ENCODE results near the gene C17orf114.
A peak's percentile ranks its signal among the peaks of the same experiment; 100 is the strongest.

Gene C17orf114

DNA sequence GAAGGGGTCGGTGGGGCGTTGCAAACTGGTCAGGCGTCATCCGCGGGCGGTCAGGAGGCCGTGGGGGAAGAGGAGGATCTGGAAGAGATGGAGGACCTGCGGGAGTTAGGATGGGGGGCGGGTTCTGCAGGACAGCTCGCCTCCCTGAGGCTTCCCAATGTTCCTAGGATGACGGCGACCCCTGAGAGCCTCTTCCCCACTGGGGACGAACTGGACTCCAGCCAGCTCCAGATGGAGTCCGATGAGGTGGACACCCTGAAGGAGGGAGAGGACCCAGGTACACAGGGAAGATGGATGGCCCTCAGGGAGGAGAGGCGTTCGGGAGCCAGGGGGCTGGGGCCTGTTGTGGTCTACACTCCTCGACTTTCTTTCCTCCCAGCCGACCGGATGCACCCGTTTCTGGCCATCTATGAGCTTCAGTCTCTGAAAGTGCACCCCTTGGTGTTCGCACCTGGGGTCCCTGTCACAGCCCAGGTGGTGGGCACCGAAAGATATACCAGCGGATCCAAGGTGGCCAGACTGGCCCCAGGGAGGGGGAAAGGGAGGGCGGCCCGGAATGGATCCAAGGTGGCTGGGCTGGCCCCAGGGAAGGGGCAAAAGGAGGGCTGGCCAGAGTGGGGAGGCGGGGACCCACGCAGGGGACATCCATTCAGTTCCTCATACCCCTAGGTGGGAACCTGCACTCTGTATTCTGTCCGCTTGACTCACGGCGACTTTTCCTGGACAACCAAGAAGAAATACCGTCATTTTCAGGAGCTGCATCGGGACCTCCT is 5.7 kb upstream of the C17orf114 start:
- Histone ChIP-seq H3K9me3 (ENCODE audit: control insufficient read depth, low read length) (no peaks in the 10 kb centered on the region), H3K27ac (ENCODE audit: insufficient read depth, low read depth, low read length, poor library complexity, severe bottlenecking) (no peak overlapping the region), H3K27me3 (ENCODE audit: control insufficient read depth, insufficient read depth, low read length, poor library complexity, severe bottlenecking) (no peaks in the 10 kb centered on the region), H3K36me3 (ENCODE audit: control insufficient read depth, insufficient read depth, low read length) (no peaks in the 10 kb centered on the region), H3K4me3 (ENCODE audit: insufficient read depth, low read depth, low read length) (peak overlapping the region; percentile 71), H3K4me1 (ENCODE audit: control insufficient read depth, insufficient read depth, low read length) (peaks cover 5% of the 10 kb centered on the region)
- 44 to 46% methylated on average over 32 of the region's 32 CpGs for WGBS, 2 experiments

DNA sequence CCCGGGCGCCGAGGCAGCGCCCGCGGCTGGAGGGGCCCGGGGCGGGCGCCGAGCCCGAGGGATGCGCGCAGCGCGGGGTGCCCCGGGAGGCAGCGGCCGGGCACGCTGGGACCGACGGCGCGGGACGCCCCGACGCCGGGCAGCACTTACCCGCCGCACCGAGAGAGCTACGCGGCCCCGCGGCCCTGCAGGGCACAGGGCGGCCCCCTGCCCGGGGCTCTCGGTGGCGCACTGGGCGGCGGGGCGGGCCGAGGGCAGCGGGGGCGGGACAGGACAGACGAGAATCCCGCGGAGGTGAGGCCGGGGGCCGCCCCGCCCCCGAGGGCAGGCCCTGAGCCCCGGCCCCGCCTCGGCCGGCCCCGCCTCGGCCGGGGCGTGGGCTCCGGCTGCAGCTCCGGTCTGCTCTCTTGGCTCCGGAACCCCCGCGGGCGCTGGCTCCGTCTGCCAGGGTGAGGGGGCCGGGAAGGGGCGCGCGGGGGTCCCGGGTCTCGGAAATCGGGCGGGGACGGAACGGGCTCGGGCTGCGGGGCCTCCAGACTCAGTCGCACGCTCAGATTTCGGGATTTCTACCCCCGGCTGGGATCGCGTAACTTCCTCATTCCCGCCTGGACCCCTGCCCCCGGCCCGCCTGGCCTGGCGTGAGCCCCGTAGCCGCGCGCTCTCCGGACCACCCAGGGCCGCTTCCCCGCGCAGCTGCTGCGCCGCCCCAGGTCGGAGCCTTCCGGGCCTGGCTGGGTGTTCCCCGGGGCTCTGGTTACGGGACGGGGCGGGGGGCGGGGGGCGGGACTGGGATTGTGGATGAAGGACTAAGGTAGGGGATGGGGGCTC is 4.9 kb upstream of the C17orf114 start, which contains the start of gene PLD2:
TSS of gene PLD2 (plus strand) at position 376 of the 828 bp plus-strand sequence. CDS start 621 bp downstream, outside the sequence.
- Histone ChIP-seq H3K27ac (ENCODE audit: insufficient read depth, low read depth, low read length, poor library complexity, severe bottlenecking) (no peak within 1 kb of the TSS), H3K27me3 (ENCODE audit: control insufficient read depth, insufficient read depth, low read length, poor library complexity, severe bottlenecking) (no peaks in the 10 kb centered on the region), H3K4me3 (ENCODE audit: insufficient read depth, low read depth, low read length) (peak within 1 kb of the TSS; percentile 71), H3K4me1 (ENCODE audit: control insufficient read depth, insufficient read depth, low read length) (peaks cover 5% of the 10 kb centered on the region), H3K36me3 (ENCODE audit: control insufficient read depth, insufficient read depth, low read length) (no peaks in the 10 kb centered on the region), H3K9me3 (ENCODE audit: control insufficient read depth, low read length) (no peaks in the 10 kb centered on the region)
- WGBS, 2 experiments = 0% methylated on average over 106 of the region's 106 CpGs

DNA sequence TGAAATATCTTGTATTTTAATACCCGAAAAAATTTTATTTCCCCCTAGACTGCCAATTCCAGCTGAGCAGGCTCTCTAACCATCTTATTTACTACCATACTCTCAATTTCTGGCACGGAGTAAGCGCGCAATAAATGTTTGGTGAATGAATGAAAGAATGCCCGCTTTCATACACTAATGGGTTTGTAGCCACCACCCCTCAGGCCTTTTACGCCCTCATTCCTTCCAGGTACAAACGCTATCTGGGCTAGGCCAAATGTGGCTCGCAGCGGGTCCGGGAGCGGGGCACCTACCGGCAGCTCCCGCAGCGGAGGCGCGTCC is 4.3 kb upstream of the C17orf114 start:
- H3K4me1 ChIP-seq (ENCODE audit: control insufficient read depth, insufficient read depth, low read length) = peaks cover 5% of the 10 kb centered on the region
- no peaks in the 10 kb centered on the region for H3K9me3 ChIP-seq (ENCODE audit: control insufficient read depth, low read length)
- no peaks in the 10 kb centered on the region for H3K36me3 ChIP-seq (ENCODE audit: control insufficient read depth, insufficient read depth, low read length)
- no peak overlapping the region for H3K27ac ChIP-seq (ENCODE audit: insufficient read depth, low read depth, low read length, poor library complexity, severe bottlenecking)
- 3 to 5% methylated on average over 15 to 16 of the region's 16 CpGs for WGBS, 2 experiments
- peak overlapping the region; percentile 71 for H3K4me3 ChIP-seq (ENCODE audit: insufficient read depth, low read depth, low read length)
- H3K27me3 ChIP-seq (ENCODE audit: control insufficient read depth, insufficient read depth, low read length, poor library complexity, severe bottlenecking) = no peaks in the 10 kb centered on the region

DNA sequence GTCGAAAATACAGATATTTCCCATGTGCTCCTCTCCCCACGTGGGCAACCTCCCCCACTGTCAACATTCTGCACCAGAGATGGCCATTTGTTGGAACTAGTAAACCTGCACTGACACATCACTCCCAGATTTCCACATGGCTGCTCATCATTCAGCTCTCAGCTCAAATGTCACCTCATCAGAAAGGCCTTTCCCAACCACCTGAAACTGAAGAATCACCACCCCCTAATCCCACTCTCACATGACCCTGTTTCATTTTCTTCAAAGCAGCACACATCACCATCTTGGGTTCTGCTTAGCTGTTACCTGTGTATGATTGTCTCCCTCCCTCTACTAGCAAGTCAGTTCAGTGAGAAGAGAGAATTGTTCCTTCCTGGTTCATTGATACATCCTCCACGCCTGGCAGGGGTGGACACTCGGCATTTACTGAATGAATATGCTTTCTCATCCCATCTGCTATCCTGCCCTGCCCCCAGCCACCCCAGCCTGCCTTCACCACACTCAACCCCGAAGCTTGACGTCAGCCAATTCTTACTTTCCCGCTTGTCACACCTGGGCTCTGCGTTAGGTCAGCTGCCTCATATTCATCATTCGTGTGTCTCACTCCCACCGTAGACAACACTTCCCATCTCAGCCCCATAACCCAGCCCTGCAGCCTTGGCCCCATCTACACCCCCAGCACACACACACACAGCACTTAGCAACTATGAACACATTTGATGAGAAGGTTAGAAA is 1.5 kb downstream of the C17orf114 start:
- Histone ChIP-seq H3K4me3 (ENCODE audit: insufficient read depth, low read depth, low read length) (no peak overlapping the region), H3K9me3 (ENCODE audit: control insufficient read depth, low read length) (no peaks in the 10 kb centered on the region), H3K27me3 (ENCODE audit: control insufficient read depth, insufficient read depth, low read length, poor library complexity, severe bottlenecking) (no peaks in the 10 kb centered on the region), H3K36me3 (ENCODE audit: control insufficient read depth, insufficient read depth, low read length) (peaks cover 16% of the 10 kb centered on the region), H3K27ac (ENCODE audit: insufficient read depth, low read depth, low read length, poor library complexity, severe bottlenecking) (no peak overlapping the region), H3K4me1 (ENCODE audit: control insufficient read depth, insufficient read depth, low read length) (no peaks in the 10 kb centered on the region)
- WGBS, 2 experiments = 71 to 72% methylated on average over 10 of the region's 10 CpGs

DNA sequence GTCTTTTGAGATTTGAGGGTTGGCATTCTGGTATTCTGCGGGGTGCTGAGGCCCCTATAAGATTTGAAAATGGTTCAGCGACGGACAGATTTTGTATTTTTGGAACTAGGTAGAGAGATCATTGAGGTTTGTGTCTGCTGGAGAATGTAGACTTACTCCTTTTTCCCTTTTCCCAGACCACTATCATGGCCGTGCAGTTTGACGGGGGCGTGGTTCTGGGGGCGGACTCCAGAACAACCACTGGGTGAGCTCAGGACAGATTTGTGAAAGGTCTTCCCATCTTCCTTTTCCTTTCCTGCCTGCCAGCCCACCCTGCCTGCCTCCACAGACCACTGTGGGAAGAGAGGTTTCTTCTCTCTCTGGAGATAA is 5.6 kb downstream of the C17orf114 start:
- Histone ChIP-seq H3K27me3 (ENCODE audit: control insufficient read depth, insufficient read depth, low read length, poor library complexity, severe bottlenecking) (peaks cover 18% of the 10 kb centered on the region), H3K27ac (ENCODE audit: insufficient read depth, low read depth, low read length, poor library complexity, severe bottlenecking) (no peak overlapping the region), H3K9me3 (ENCODE audit: control insufficient read depth, low read length) (peaks cover 3% of the 10 kb centered on the region), H3K36me3 (ENCODE audit: control insufficient read depth, insufficient read depth, low read length) (peaks cover 16% of the 10 kb centered on the region), H3K4me3 (ENCODE audit: insufficient read depth, low read depth, low read length) (peak overlapping the region; percentile 72), H3K4me1 (ENCODE audit: control insufficient read depth, insufficient read depth, low read length) (no peaks in the 10 kb centered on the region)
- 1% methylated on average over 7 of the region's 7 CpGs for WGBS, 2 experiments

DNA sequence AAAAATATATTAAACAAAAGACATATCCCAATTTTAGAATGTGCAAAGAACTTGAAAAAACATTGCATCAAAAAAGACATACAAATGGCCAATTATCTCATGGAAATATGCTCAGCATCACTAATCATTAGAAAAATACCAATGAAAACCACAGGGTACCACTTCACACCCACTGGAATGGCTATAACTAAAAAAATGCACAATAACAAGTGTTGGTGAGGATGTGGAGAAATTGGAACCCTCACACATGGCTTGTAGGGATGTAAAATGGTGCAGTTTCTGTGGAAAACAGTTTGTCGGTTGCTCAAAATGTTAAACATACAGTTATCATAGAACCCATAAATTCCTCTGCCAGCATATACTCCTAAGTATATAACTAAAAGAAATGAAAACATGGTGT is 7.0 kb downstream of the C17orf114 start:
- H3K4me1 ChIP-seq (ENCODE audit: control insufficient read depth, insufficient read depth, low read length) = no peaks in the 10 kb centered on the region
- peaks cover 16% of the 10 kb centered on the region for H3K36me3 ChIP-seq (ENCODE audit: control insufficient read depth, insufficient read depth, low read length)
- no peak overlapping the region for H3K27ac ChIP-seq (ENCODE audit: insufficient read depth, low read depth, low read length, poor library complexity, severe bottlenecking)
- peaks cover 3% of the 10 kb centered on the region for H3K9me3 ChIP-seq (ENCODE audit: control insufficient read depth, low read length)
- peaks cover 32% of the 10 kb centered on the region for H3K27me3 ChIP-seq (ENCODE audit: control insufficient read depth, insufficient read depth, low read length, poor library complexity, severe bottlenecking)
- 100% methylated on average over 1 of the region's 1 CpG for WGBS, 2 experiments
- no peak overlapping the region for H3K4me3 ChIP-seq (ENCODE audit: insufficient read depth, low read depth, low read length)

DNA sequence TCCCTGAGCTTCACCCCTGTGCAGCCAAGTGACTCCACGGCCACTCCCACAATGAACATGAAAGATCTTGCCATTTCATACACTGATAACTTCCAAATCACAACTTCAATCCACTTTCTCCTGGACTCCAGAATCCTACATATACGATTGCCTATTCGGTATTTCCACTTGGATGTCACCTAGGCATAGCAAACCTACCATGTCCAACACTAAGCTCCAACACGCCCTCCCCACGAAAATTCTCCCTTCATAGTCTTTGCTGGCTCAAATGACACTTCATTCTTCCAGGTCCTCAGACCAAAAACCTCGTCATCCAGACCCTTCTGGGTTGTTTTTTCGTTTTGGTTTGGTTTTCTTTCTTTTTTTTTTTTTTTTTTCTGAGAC is 11.4 kb downstream of the C17orf114 start:
- 77 to 78% methylated on average over 5 to 7 of the region's 7 CpGs for WGBS, 2 experiments
- peaks cover 76% of the 10 kb centered on the region for H3K27me3 ChIP-seq (ENCODE audit: control insufficient read depth, insufficient read depth, low read length, poor library complexity, severe bottlenecking)
- peak overlapping the region; percentile 59 for H3K4me3 ChIP-seq (ENCODE audit: insufficient read depth, low read depth, low read length)
- peaks cover 19% of the 10 kb centered on the region for H3K4me1 ChIP-seq (ENCODE audit: control insufficient read depth, insufficient read depth, low read length)
- no peak overlapping the region for H3K27ac ChIP-seq (ENCODE audit: insufficient read depth, low read depth, low read length, poor library complexity, severe bottlenecking)
- H3K9me3 ChIP-seq (ENCODE audit: control insufficient read depth, low read length) = peaks cover 3% of the 10 kb centered on the region
- H3K36me3 ChIP-seq (ENCODE audit: control insufficient read depth, insufficient read depth, low read length) = no peaks in the 10 kb centered on the region

DNA sequence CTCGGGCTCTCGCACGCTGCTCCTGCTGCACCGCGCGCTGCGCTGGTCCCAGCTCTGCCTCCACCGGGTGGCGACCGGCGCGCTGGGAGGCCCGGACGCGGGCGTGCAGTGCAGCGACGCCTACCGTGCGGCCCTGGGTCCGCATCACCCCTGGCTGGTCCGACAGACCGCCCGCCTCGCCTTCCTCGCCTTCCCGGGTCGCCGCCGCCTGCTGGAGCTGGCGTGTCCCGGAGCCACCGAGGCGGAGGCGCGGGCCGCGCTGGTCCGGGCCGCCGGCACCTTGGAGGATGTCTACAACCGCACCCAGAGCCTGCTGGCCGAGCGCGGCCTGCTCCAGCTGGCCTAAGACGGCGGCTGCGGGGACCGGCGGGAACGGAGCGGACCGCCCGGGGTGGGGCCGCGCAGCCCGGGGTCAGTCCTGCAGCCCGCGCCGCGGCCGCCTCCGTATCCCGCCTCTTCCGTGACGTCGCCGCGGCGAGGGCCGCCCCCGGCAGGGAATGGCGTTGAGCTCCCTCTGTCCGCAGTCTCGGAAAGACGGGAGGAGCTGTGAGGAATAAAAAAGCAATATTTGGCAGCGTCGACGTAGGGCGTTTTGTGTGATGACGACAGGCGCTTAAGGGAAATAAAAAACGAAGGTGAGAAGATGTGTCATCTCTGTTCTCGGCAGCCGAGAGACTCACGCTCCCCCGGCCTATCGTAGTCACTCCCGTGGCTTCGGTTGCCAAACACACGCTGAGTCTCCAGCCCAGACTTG is 12.0 kb downstream of the C17orf114 start:
- Histone ChIP-seq H3K27ac (ENCODE audit: insufficient read depth, low read depth, low read length, poor library complexity, severe bottlenecking) (no peak overlapping the region), H3K36me3 (ENCODE audit: control insufficient read depth, insufficient read depth, low read length) (no peaks in the 10 kb centered on the region), H3K4me3 (ENCODE audit: insufficient read depth, low read depth, low read length) (peak overlapping the region; percentile 59), H3K27me3 (ENCODE audit: control insufficient read depth, insufficient read depth, low read length, poor library complexity, severe bottlenecking) (peaks cover 81% of the 10 kb centered on the region), H3K9me3 (ENCODE audit: control insufficient read depth, low read length) (peaks cover 1% of the 10 kb centered on the region), H3K4me1 (ENCODE audit: control insufficient read depth, insufficient read depth, low read length) (peaks cover 20% of the 10 kb centered on the region)
- 1% methylated on average over 91 of the region's 91 CpGs for WGBS, 2 experiments

DNA sequence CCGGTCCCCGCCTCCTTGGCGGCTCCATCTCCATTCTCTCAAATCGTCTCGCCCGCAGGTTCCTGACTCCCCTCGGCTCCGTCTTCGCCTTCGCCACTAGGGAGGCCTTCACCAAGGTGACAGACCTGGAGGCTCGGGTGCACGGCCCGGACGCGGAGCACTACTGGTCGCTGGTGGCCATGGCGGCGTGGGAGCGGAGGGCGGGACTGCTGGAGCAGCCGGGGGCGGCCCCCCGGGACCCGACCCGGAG is 12.5 kb downstream of the C17orf114 start:
- Histone ChIP-seq H3K9me3 (ENCODE audit: control insufficient read depth, low read length) (no peaks in the 10 kb centered on the region), H3K4me3 (ENCODE audit: insufficient read depth, low read depth, low read length) (peak overlapping the region; percentile 59), H3K27me3 (ENCODE audit: control insufficient read depth, insufficient read depth, low read length, poor library complexity, severe bottlenecking) (peaks cover 82% of the 10 kb centered on the region), H3K27ac (ENCODE audit: insufficient read depth, low read depth, low read length, poor library complexity, severe bottlenecking) (no peak overlapping the region), H3K4me1 (ENCODE audit: control insufficient read depth, insufficient read depth, low read length) (peaks cover 20% of the 10 kb centered on the region), H3K36me3 (ENCODE audit: control insufficient read depth, insufficient read depth, low read length) (no peaks in the 10 kb centered on the region)
- 0 to 1% methylated on average over 25 of the region's 25 CpGs for WGBS, 2 experiments
